ENCODE measurements around the gene ZNF862. TPM values are rescaled to one million over a fixed set of nuclear protein-coding genes. Genes with fewer than 3 reads are reported as not detected.

Gene ZNF862
- total RNA-seq: 7.0 and 7.1 TPM in 2 replicates

DNA sequence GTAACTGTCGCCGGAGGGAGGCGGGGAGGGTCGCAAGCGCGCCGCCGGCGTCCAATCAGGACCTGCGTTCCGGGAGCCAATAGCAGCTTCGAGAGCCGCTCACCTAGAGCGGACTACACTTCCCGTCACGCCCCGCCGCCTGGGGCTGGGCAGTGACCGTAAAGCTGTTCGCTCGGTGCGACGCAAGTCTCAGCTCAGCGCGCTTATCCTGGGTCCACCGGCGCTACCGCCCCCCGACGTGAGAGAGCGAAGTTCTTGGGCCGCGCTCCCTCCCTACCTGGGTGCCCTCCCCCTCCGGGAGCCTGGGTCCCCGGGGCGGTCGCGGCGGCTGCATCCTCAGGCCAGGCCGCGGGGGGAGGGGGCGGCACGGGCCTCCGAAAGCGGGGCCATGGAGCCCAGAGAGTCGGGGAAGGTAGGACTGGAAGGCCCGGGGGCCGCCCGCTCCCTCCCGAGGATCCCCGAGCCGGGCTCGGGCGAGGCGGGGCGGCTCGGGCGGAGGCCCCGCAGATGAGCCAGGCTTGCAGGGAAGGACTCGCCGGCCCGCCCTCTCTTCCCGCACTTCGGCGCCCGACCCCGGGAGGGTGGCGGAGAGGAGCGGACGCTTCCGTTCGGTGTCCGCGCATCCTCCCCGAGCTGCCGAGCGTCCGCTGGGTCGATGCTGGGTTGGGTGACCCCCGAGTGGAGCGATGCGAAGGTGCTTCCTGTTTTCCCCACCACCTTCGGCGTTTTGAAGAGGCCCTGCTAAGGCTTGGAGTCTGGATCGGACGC, at the start of gene ZNF862:
ZNF862 (plus strand) TSS at position 152 of the 768 bp plus-strand sequence; CDS start at position 389, 237 bp downstream.
- DNase-seq (ENCODE audit: low read depth, low spot score): peak; percentile 93

GRCh38 chr7:149789101-149789500, 49.1 kb upstream of the ZNF862 start:
- DNase-seq (ENCODE audit: low read depth, low spot score): no peak

DNA sequence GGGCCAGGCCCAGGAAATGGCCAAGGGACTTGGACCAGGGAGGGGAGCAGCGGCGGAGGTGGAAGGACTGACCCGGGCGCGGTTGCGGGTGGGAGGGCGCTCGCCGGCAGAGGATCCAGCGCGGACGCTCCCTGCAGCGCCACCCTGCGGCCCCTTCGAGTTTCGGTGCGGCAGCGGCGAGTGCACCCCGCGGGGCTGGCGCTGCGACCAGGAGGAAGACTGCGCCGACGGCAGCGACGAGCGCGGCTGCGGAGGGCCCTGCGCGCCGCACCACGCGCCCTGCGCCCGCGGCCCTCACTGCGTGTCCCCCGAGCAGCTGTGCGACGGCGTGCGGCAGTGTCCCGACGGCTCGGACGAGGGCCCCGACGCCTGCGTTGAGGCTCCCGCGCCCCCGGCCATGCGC, 48.0 kb upstream of the ZNF862 start:
- DNase-seq (ENCODE audit: low read depth, low spot score): no peak

DNA sequence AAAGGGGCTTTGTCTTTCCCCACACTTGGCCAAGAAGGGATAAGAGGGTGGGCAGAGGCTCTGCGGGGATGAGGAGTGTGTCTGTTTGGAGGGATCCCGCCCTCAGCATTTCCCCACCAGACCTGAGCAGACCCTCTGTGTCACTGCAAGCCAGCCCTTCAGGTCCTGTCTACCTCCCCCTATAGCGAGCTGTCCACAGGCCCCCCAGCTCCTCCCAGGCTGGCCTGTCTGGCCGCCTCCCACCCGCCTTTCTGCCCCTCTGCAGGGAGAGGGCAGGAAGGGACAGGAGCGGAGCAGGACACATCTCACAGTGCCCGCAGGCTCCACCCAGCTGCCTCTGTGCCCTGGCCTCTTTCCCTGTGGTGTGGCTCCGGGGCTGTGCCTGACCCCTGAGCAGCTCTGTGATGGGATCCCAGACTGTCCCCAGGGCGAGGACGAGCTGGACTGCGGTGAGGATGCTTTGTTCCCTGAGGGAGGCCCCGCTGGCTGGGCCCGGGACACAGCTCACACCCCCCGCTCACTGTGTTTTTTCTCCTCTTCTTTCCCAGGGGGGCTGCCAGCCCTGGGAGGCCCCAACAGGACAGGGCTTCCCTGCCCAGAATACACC, 47.3 kb upstream of the ZNF862 start:
- no peak for DNase-seq (ENCODE audit: low read depth, low spot score)

GRCh38 chr7:149791411-149792219, 46.6 kb upstream of the ZNF862 start:
- DNase-seq (ENCODE audit: low read depth, low spot score): no peak

DNA sequence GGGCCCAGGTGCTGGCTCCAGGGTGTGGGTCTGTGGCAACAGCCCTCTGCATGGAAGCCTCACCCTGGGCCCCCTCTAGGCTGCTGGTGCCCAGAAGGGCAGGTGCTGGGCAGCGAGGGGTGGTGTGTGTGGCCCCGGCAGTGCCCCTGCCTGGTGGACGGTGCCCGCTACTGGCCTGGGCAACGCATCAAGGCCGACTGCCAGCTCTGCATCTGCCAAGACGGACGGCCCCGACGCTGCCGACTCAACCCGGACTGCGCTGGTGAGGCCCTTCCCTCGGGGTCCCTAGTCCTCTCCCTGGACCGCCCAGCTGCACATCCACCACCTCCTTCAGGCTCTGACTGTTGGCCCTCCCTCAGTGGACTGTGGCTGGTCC, 46.0 kb upstream of the ZNF862 start:
- no peak for DNase-seq (ENCODE audit: low read depth, low spot score)

DNA sequence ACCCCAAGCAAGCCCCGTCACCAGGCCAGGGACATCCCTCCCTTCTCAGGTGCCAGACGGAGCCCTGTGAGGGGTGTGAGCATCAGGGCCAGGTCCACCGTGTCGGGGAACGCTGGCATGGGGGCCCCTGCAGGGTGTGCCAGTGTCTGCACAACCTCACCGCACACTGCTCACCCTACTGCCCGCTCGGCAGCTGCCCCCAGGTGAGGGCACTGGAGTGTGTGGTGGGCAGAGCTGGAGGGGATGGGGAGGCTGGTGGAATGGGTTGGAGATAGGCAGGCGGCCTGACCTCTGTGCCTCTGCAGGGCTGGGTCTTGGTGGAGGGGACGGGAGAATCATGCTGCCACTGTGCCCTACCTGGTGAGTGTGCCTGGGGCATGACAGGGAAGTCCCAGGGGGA, 44.9 kb upstream of the ZNF862 start:
- no peak for DNase-seq (ENCODE audit: low read depth, low spot score)

DNA sequence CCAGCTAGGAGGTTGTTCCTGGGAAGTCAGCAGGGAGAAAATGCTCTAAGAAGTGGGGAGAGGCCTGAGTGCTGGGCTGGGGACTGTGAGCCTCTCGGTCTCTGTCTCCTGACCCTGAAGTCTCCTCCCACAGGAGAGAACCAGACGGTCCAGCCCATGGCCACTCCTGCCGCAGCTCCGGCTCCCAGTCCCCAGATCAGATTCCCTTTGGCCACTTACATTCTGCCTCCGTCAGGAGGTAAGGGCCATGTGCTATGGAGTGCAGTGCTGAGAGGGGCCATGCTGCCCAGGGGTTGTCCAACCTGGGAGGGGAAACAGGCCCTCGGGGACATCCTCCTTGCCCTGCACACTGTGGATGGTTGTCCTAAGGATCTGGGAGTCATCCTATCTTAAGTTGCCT, 43.5 kb upstream of the ZNF862 start:
- DNase-seq (ENCODE audit: low read depth, low spot score): no peak

DNA sequence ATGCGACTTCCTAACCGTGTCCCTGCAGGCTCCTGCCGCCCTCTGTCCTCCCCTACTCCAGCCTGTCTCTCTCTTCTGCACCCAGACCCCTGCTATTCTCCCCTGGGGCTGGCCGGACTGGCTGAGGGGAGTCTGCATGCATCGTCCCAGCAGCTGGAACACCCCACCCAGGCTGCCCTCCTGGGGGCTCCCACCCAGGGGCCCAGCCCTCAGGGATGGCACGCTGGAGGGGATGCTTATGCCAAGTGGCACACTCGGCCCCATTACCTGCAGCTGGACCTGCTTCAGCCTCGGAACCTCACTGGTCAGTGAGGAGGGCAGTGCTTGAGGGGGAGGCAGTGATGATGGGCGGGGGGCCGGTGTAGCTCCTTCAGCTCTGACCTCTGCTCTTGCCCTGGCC, 43.0 kb upstream of the ZNF862 start:
- DNase-seq (ENCODE audit: low read depth, low spot score): no peak

DNA sequence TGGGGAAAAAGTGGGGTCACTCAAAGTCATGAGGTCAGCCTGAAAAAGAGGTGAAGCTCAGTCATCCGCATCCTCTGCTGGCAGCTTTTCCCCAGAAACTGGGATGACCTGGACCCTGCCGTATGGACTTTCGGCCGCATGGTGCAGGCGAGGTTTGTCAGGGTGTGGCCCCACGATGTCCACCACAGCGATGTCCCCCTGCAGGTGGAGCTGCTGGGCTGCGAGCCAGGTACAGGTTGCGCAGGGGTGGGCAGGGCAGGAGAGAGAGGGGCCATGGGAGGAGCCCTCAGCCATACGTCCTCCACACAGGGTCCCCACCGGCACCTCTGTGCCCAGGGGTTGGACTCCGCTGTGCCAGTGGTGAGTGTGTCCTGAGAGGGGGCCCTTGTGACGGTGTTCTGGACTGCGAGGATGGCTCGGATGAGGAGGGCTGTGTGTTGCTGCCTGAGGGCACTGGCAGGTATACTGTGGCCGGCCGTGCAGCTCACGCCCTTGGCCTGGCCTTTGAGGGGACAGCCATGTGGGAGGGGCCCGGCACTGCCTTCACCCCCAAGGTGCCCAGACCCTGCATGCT, 41.8 kb upstream of the ZNF862 start:
- DNase-seq (ENCODE audit: low read depth, low spot score): no peak

DNA sequence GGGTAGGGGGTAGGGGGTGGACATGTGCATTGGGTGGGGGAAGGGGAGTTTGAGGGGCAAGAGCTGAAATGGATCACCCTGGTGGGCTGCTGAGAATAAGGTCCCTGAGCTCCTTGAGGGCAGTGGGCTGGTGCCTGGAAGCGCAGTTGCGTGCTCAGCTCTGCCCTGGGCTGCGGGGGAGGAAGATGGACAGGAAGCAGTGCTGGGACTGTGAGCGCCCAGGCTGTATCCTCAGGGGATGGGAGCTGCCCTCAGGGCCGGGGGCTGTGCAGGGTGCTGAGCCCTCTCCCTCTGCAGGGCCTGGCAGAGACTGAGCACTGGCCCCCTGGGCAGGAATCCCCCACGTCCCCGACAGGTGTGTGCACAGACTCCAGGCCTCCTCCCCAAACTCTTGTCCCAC, 40.4 kb upstream of the ZNF862 start:
- DNase-seq (ENCODE audit: low read depth, low spot score): no peak

GRCh38 chr7:149799397-149800168, 38.6 kb upstream of the ZNF862 start:
- DNase-seq (ENCODE audit: low read depth, low spot score): no peak

DNA sequence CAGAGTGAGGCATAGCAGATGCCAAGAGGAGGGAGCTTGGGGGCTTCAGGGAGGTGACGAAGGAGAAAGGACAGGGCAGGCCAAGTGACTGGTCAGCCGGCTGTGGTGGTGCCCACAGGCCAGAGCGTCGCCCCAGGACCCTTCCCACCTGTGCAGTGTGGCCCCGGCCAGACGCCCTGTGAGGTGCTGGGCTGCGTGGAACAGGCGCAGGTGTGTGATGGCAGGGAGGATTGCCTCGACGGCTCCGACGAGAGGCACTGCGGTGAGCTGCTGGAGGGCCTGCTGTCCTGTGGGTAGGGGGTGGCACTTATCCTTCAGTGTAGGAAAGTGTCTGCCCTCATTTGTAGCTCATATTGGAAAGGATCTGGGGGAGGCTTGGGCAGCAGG, 38.0 kb upstream of the ZNF862 start:
- DNase-seq (ENCODE audit: low read depth, low spot score): no peak

DNA sequence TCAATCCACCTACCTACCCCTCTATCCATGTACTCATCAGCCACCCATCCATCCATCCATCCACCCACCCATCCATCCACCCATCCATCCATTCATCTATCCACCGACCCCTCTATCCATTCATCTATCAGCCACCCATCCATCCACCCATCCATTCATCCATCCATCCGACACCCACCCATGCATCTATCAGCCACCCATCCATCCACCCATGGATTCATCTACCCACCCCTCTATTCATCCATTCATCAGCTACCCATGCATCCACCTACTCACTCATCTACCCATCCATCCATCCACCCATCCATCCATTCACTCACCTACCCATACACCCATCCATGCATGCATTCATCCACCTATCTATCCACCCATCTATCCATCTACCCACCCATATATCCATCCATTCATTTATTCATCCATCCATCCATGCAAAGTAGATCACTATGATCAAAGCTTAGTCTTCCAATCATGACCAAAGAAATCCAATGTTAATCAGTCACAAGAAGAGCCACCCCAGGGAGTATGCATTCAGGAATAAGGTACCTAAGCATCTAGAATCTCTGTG, 37.1 kb upstream of the ZNF862 start:
- no peak for DNase-seq (ENCODE audit: low read depth, low spot score)

GRCh38 chr7:149801816-149802215, 36.4 kb upstream of the ZNF862 start:
- no peak for DNase-seq (ENCODE audit: low read depth, low spot score)

DNA sequence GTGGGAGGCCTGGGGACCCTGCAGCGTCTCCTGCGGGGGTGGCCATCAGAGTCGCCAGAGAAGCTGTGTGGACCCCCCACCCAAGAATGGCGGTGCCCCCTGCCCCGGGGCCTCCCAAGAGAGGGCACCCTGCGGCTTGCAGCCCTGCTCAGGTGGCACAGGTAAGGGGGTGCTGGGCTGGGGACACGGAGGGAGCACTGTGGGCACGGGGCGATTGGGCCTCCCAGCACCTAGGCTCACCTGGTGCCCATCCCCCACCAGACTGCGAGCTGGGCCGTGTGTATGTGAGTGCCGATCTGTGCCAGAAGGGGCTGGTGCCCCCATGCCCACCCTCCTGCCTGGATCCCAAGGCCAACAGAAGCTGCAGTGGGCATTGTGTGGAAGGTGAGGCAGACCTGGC, 35.2 kb upstream of the ZNF862 start:
- DNase-seq (ENCODE audit: low read depth, low spot score): no peak

DNA sequence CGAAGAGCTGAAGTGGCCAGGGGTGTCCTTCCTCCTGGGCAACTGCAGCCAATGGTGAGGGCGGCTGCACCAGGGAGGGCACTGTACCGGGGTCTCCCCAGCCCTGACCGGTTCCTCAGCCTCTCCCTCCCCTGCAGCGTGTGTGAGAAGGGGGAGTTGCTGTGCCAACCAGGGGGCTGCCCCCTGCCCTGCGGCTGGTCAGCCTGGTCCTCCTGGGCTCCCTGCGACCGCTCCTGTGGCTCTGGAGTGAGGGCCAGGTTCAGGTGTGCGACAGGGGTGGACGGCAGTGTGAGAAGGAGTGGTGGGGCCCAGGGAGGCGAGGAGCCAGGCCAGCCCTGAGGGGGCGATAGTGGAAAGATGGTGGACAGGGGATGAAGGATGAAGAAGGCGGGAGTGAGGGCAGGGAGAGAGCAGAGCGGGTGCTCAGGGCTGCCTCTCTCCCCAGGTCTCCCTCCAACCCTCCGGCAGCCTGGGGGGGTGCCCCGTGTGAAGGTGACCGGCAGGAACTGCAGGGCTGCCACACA, 34.6 kb upstream of the ZNF862 start:
- DNase-seq (ENCODE audit: low read depth, low spot score): no peak

- no peak for DNase-seq (ENCODE audit: low read depth, low spot score)
Measured at GRCh38 chr7:149804106-149804505, 34.1 kb upstream of the ZNF862 start.

GRCh38 chr7:149806726-149807125, 31.4 kb upstream of the ZNF862 start:
- no peak for DNase-seq (ENCODE audit: low read depth, low spot score)

- DNase-seq (ENCODE audit: low read depth, low spot score): no peak
Measured at GRCh38 chr7:149808311-149808710, 29.9 kb upstream of the ZNF862 start.

DNA sequence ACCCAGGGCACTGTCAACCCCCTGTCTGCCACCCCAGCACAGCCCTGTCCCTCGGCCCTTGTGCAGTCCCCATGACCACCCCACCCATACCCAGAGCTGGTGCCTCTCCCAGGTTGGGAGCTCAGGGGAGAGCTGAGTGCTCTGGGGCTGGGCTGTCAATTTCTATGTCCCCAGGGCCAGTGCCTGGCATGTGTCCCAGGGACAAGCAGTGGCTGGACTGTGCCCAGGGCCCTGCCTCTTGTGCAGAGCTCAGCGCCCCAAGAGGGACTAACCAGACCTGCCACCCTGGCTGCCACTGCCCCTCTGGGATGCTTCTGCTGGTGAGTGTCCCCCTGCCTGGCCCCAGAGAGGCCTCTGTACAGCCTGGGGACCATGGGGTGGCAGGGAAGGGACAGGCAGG, 29.0 kb upstream of the ZNF862 start:
- DNase-seq (ENCODE audit: low read depth, low spot score): no peak
